Smooth muscle cell of the brain vasculature (primary cell): Measurements from ENCODE around the gene ERVFRD-1.
"Not testable (repeated sequence)": the region's sequence is repeated elsewhere in the genome, so short reads cannot be mapped to it uniquely, and the experiment has no call there.

Experiments used
- DNase-seq: peaks from one replicate; pipeline ENCODE4 v3.0.0-alpha.2; 2012; ENCODE audit warnings: low read depth, low spot score

Gene ERVFRD-1

GRCh38 chr6:11091141-11091540 is 20.4 kb downstream of the ERVFRD-1 start:
- DNase-seq: not testable (repeated sequence)

DNA sequence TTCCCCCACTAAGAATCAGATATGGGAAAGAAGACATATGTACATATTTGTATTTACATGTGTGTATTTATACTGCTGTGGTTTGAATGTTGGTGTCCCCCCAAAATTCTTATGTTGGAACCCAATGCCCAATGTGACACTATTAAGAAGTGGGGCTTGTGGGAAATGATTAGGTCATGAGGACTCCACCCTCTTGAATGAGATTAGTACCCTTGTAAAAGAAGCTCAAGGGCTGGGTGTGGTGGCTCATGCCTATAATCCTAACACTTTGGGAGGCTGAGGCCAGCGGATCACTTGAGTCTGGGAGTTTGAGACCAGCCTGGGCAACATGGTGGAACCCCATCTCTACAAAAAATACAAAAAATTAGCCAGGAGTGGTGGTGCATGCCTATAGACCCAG is 21.8 kb downstream of the ERVFRD-1 start:
- no peak for DNase-seq

DNA sequence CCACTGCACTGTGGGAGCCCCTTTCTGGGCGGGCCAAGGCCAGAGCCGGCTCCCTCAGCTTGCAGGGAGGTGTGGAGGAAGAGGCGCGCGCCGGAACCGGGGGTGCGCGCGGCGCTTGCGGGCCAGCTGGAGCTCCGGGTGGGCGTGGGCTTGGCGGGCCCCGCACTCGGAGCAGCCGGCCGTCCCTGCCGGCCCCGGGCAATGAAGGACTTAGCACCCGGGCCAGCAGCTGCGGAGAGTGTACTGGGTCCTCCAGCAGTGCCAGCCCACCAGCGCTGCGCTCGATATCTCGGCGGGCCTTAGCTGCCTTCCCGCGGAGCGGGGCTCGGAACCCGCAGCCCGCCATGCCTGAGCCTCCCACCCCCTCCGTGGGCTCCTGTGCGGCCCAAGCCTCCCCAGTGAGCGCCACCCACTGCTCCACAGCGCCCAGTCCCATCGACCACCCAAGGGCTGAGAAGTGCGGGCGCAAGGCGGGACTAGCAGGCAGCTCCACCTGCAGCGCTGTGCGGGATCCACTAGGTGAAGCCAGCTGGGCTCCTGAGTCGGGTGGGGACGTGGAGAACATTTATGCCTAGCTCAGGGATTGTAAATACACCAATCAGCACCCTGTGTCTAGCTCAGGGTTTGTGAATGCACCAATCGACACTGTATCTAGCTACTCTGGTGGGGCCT is 24.2 kb downstream of the ERVFRD-1 start:
- DNase-seq: not testable (repeated sequence)

GRCh38 chr6:11085758-11086435 is 25.6 kb downstream of the ERVFRD-1 start:
- no peak for DNase-seq

DNA sequence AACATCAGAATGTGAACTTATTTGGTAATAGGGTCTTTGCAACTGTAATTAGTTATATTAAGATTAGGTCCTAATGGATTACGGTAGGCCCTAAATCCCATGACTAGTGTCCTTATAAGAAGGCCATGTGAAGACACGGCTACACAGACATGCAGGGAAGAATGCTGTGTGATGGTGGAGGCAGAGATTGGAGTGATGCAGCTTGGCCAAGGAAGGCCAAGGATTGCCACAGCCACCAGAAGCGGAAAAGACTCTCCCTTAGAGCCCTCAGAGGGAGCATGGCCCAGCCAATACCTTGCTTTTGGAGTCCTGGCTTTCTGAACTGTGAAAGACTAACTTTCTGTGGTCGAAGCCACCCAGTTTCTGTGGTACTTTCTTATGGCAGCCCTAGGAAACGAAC is 27.6 kb downstream of the ERVFRD-1 start:
- DNase-seq: no peak

GRCh38 chr6:11083491-11083890 is 28.0 kb downstream of the ERVFRD-1 start:
- DNase-seq: no peak

DNA sequence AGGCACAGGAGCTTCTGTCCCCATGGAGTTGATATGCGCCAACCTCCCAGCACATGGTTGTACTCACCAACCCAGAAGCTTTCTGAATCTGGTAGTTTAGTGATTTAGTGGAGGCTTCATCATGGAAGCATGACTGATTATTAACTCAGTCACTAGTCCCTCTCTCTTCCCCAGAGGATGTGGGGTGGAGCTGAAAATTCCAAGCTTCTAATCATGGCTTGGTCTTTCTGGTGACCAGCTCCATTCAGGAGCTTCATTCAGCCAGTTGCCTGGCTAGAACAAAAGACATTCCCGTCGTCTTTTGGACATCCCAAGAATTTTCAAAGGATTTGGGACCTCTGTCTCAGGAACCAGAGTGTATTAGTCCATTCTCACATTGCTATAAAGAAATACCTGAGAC is 31.2 kb downstream of the ERVFRD-1 start:
- DNase-seq: no peak

- no peak for DNase-seq
Observed at GRCh38 chr6:11078266-11078665, 33.3 kb downstream of the ERVFRD-1 start.

DNA sequence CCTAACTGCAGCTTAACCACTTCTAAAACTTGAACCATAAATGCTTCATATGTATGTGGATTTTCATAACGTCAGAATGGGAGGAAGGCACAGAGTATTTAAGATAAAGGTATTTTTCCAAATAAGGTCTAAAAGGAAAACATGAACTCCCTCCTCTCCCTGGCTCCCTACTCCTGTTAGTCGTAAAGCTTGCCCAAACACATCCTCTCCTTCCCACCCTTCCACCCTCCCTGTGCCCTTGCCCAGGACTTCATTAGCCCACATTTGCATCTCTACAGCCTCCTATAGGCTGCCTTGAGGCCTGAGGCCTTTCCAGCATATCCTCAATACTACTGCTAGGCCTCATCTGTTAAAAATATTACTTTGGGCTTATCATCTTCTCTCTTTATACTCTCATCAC is 35.0 kb downstream of the ERVFRD-1 start:
- no peak for DNase-seq

GRCh38 chr6:11072101-11072500 is 39.4 kb downstream of the ERVFRD-1 start:
- no peak for DNase-seq

- no peak for DNase-seq
Observed at GRCh38 chr6:11069760-11070159, 41.8 kb downstream of the ERVFRD-1 start.

DNA sequence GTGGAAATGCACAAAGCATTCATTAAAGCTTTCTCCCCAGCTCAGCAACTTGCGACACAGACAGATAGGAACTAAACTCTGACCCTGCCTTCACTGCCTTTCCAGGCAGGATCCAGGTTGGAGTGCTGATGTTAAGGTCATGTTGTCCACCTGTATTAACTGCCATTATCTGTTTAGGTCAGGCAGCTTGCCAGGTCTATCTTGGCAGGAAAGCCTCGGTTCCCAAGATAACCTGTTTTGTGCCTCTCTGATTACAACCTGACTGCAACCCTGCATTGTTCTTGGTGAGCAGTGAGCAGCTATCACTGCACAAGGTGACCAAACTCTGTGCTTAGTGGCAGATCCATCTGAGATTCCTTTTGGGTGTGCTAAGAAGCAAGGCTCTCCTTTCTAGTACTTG is 44.2 kb downstream of the ERVFRD-1 start:
- no peak for DNase-seq

DNA sequence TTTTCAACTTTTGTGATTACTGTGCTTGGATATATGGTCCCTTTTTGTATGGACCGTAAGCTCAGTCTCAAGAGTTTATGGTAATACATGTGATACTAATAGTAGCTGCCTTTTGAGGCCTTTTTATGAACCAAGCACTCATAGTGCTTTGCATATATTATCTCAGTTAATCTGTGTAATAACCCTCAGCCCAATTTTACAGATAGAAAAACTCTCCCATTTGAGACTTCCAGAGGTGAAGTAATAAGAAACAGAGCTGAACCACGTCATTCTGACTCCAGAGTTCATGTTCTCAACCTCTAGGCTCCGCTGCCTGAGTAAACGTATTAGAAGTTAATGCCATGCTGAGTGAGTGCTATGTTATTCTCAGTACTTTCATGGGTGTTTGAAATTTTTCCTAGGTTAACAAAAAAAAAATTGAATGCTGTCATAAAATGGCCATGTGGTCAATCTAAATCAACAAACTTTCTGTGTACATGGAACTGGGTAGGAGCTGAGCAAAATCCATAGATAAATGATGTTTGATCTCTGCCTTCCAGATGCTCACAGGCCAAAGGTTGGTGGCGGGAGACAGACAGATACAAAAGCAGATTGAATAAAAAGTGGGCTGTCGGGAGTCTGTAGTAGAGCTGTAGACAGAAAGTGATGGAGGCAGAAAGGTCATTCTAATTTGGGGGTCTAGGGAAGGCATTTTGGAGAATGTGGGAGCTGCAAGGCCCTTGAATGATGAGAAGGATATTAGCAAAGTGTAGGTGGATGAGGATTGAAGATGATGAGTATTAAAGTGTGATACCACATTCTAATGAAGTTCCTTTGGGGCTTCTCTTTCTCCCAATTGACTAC is 44.8 kb downstream of the ERVFRD-1 start:
- DNase-seq: no peak

- DNase-seq: no peak
Observed at GRCh38 chr6:11065436-11066202, 45.9 kb downstream of the ERVFRD-1 start.

GRCh38 chr6:11064836-11065235 is 46.7 kb downstream of the ERVFRD-1 start:
- DNase-seq: no peak

- DNase-seq: no peak
Observed at GRCh38 chr6:11062715-11063114, 48.8 kb downstream of the ERVFRD-1 start.

GRCh38 chr6:11062083-11062482 is 49.4 kb downstream of the ERVFRD-1 start:
- no peak for DNase-seq

GRCh38 chr6:11058406-11058805 is 53.1 kb downstream of the ERVFRD-1 start:
- DNase-seq: no peak

DNA sequence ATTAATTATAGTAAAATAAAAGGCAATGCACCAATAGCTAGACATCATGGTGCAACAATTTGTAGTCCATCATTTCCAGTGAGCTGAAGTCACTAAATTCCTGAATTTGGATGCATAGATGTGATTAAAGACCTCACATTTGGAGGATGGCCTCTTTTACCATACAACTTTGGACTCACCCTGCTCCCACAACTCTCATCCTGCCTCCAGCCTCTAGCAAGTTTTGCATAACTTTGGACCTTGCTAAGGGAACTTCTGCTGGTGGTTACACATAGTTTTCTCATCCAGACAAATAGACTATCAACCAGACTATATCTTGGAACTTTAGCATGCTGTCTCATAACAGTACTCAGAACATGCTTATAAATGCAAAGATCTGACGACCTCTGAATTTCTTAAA is 54.7 kb downstream of the ERVFRD-1 start:
- no peak for DNase-seq

DNA sequence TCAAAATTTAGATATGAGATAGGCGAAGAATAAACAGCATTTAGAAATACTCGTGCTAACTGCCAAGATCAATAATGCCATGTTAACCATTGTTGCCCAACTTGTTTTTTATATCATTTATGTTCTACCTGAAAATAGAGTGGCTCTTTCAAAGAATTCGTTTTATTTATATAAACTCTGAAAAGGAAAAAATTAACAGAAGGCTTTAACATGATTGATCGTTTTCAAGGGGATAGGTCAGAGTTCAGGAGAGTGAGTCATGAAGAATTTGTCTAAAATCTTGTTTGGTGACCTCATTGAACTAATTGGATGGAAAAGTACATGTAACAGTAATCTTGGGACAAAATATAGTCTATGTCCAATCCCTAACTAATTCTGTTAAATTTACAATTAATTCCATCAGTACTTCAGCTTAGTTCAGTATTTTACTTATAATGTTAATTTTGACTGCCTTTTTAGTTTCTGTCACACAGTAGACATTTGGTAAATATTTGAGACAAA is 56.3 kb downstream of the ERVFRD-1 start:
- DNase-seq: no peak

- DNase-seq: no peak
Observed at GRCh38 chr6:11054722-11055121, 56.8 kb downstream of the ERVFRD-1 start.

DNA sequence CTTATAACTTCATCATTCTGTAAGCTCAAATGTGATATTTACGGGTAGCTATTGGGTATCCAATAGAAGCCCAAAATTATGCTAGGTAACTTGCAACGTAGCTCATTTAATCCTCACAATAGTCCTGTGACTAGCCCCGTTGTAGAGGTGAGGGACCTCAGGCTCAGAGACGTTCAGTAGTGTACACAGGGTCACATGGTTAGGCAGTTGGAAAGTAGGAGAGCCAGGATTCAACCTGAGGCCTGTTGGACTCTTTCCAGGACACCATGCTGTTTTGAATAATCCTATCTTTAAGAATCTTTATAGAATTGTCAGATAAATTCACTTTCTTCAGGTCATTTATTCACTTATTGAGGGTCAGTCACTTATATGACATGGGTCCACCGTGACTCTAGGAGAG is 58.2 kb downstream of the ERVFRD-1 start:
- no peak for DNase-seq
